CD4-positive, alpha-beta T cell treated with Interleukin-6 at 100 ng/mL for 8 hours (primary cell): Measurements from ENCODE around the gene CMYA5.

Experiments used
- DNase-seq: peaks from one replicate; pipeline ENCODE4 v3.0.0-alpha.2; 2020; ENCODE audit warnings: mixed read lengths, low spot score

Gene CMYA5

GRCh38 chr5:79834754-79835714 lies 145.4 kb downstream of the CMYA5 start:
- no peak for DNase-seq

- DNase-seq: no peak
Measured at GRCh38 chr5:79837761-79838551, 148.3 kb downstream of the CMYA5 start.

- DNase-seq: no peak
Measured at GRCh38 chr5:79840084-79840990, 150.7 kb downstream of the CMYA5 start.

- DNase-seq: no peak
Measured at GRCh38 chr5:79841172-79841571, 151.5 kb downstream of the CMYA5 start.

- DNase-seq: no peak
Measured at GRCh38 chr5:79842006-79842881, 152.6 kb downstream of the CMYA5 start.

GRCh38 chr5:79842991-79843390 lies 153.4 kb downstream of the CMYA5 start:
- no peak for DNase-seq

- no peak for DNase-seq
Measured at GRCh38 chr5:79843450-79844388, 154.1 kb downstream of the CMYA5 start.

- DNase-seq: no peak
Measured at GRCh38 chr5:79844571-79844970, 154.9 kb downstream of the CMYA5 start.

GRCh38 chr5:79845448-79846197 lies 156.0 kb downstream of the CMYA5 start:
- DNase-seq: no peak

- DNase-seq: no peak
Measured at GRCh38 chr5:79846198-79846521, 156.5 kb downstream of the CMYA5 start.

- DNase-seq: no peak
Measured at GRCh38 chr5:79847561-79847960, 157.9 kb downstream of the CMYA5 start.

GRCh38 chr5:79849061-79849460 lies 159.4 kb downstream of the CMYA5 start:
- DNase-seq: no peak
